H1 (cell line): Measurements from ENCODE around the gene SOX4. TPM values are rescaled to one million over a fixed set of nuclear protein-coding genes. Genes with fewer than 3 reads are reported as not detected.

Source experiments
- CTCF ChIA-PET: fragments of 300-600 bp; sonication (Branson Sonifier 250); formaldehyde crosslinking; loops from one replicate; lab custom pipeline; 2021; ENCODE audit not compliant: partially characterized antibody; lab: Charles Lee
- POLR2A ChIA-PET: fragments of 300-600 bp; sonication (Branson Sonifier 250); formaldehyde crosslinking; loops from one replicate; lab custom pipeline; 2021; ENCODE audit warnings: inconsistent platforms; ENCODE audit not compliant: partially characterized antibody; lab: Charles Lee
- DNase-seq, 2 experiments: peaks; one replicate each; pipeline versions ENCODE4 v3.0.0 to v3.0.0-alpha.2; 2010 to 2022; ENCODE audit warnings: low spot score in 2 of 2, low read depth in 1 of 2, mixed read lengths in 1 of 2
- FAIRE-seq: peaks from 2 replicates; lab custom pipeline; 2011; peaks lifted over from hg19 to GRCh38; lab: Jason Lieb, UNC
- H2AFZ ChIP-seq: 2 replicates; pipeline ENCODE4 v1.8.1; 2012; ENCODE audit warnings: low read length, inconsistent platforms
- H2AK5ac ChIP-seq: 2 replicates; pipeline ENCODE4 v1.6.1; 2013; ENCODE audit warnings: low read depth, low read length
- H2BK120ac ChIP-seq: replicated peaks from 2 replicates; pipeline ENCODE3; 2013; ENCODE audit warnings: low read depth, low read length, inconsistent platforms
- H2BK12ac ChIP-seq: 2 replicates; pipeline ENCODE4 v1.6.1; 2013; ENCODE audit warnings: low read depth, low read length
- H2BK15ac ChIP-seq: 2 replicates; pipeline ENCODE4 v1.6.1; 2013; ENCODE audit warnings: low read length
- H2BK20ac ChIP-seq: 2 replicates; pipeline ENCODE4 v1.6.1; 2013; ENCODE audit warnings: low read length
- H2BK5ac ChIP-seq: 2 replicates; pipeline ENCODE4 v1.6.1; 2013; ENCODE audit warnings: low read depth, low read length
- H3K14ac ChIP-seq: 2 replicates; pipeline ENCODE4 v1.6.1; 2013; ENCODE audit warnings: inconsistent platforms; ENCODE audit not compliant: insufficient read length
- H3K18ac ChIP-seq: 2 replicates; pipeline ENCODE4 v1.6.1; 2013; ENCODE audit warnings: low read length; ENCODE audit errors: extremely low read depth
- H3K23ac ChIP-seq: 2 replicates; pipeline ENCODE4 v1.6.1; 2013; ENCODE audit warnings: inconsistent platforms; ENCODE audit not compliant: insufficient read length
- H3K23me2 ChIP-seq: 2 replicates; pipeline ENCODE4 v1.6.1; 2013; ENCODE audit warnings: low read depth, low read length
- H3K27ac ChIP-seq: 2 replicates; pipeline ENCODE4 v1.6.1; 2011; ENCODE audit warnings: low read depth, low read length, inconsistent platforms
- H3K27me3 ChIP-seq, 4 experiments: replicated peaks in 1 of 4; 1 replicate in 1 of 4; 2 replicates in 3 of 4; pipeline versions ENCODE4 v1.6.1 to v1.8.1; 2011 to 2013; ENCODE audit warnings: low read length in 3 of 4, mild to moderate bottlenecking in 3 of 4, inconsistent platforms in 2 of 4, mixed read lengths in 2 of 4, moderate library complexity in 1 of 4; ENCODE audit not compliant: control insufficient read depth in 3 of 4, insufficient read depth in 3 of 4; ENCODE audit errors: extremely low read depth in 1 of 4
- H3K36me3 ChIP-seq, 4 experiments: 2 replicates each; pipeline versions ENCODE4 v1.6.1 to v1.8.1; 2011 to 2013; ENCODE audit warnings: mild to moderate bottlenecking in 4 of 4, low read length in 3 of 4, moderate library complexity in 2 of 4, control low read depth in 1 of 4, inconsistent platforms in 1 of 4; ENCODE audit not compliant: insufficient read depth in 4 of 4, control insufficient read depth in 2 of 4
- H3K4ac ChIP-seq: replicated peaks from 2 replicates; pipeline ENCODE3; 2013; ENCODE audit warnings: low read length, low read depth, mixed read lengths, inconsistent platforms; ENCODE audit not compliant: insufficient read length
- H3K4me1 ChIP-seq, 4 experiments: replicated peaks in 1 of 4; 1 replicate in 1 of 4; 2 replicates in 3 of 4; pipeline versions ENCODE4 v1.6.1 to v1.8.1; 2011 to 2013; ENCODE audit warnings: low read length in 3 of 4, inconsistent platforms in 2 of 4, mixed read lengths in 1 of 4; ENCODE audit not compliant: insufficient read depth in 4 of 4, control insufficient read depth in 3 of 4
- H3K4me2 ChIP-seq, 2 experiments: 2 replicates each; pipeline versions ENCODE4 v1.6.1 to v1.8.1; 2011 to 2013; ENCODE audit warnings: low read depth in 2 of 2, low read length in 2 of 2, control low read depth in 1 of 2, inconsistent platforms in 1 of 2, mild to moderate bottlenecking in 1 of 2; ENCODE audit not compliant: insufficient read depth in 1 of 2
- H3K4me3 ChIP-seq, 4 experiments: fragments of 200-600, 300-600 bp in 1 of 4; sonication (generic), shearing (Covaris generic), sonication (Bioruptor Twin) in 1 of 4; 2 replicates each; pipeline versions ENCODE4 v1.5.1 to v1.8.1; 2011 to 2016; ENCODE audit warnings: low read length in 4 of 4, low read depth in 3 of 4, control low read depth in 2 of 4, inconsistent platforms in 2 of 4, mild to moderate bottlenecking in 2 of 4, mixed read lengths in 1 of 4, moderate library complexity in 1 of 4; ENCODE audit not compliant: insufficient read depth in 2 of 4; ENCODE audit errors: extremely low read depth in 1 of 4
- H3K56ac ChIP-seq: replicated peaks from 2 replicates; pipeline ENCODE3; 2013; ENCODE audit warnings: low read depth, mild to moderate bottlenecking, mixed read lengths, low read length, inconsistent platforms; ENCODE audit not compliant: insufficient read length
- H3K79me1 ChIP-seq: 2 replicates; pipeline ENCODE4 v1.6.1; 2013; ENCODE audit warnings: low read depth, low read length, control low read depth
- H3K79me2 ChIP-seq, 2 experiments: 2 replicates each; pipeline versions ENCODE4 v1.6.1 to v1.8.1; 2012 to 2013; ENCODE audit warnings: low read length in 2 of 2, mild to moderate bottlenecking in 2 of 2, inconsistent platforms in 1 of 2; ENCODE audit not compliant: insufficient read depth in 2 of 2, control insufficient read depth in 1 of 2
- H3K9ac ChIP-seq, 4 experiments: replicated peaks in 1 of 4; 1 replicate in 1 of 4; 2 replicates in 3 of 4; pipeline versions ENCODE4 v1.6.1 to v1.8.1; 2011 to 2013; ENCODE audit warnings: low read depth in 3 of 4, low read length in 3 of 4, control low read depth in 2 of 4, mild to moderate bottlenecking in 2 of 4, moderate library complexity in 2 of 4, inconsistent platforms in 1 of 4; ENCODE audit errors: extremely low read depth in 1 of 4
- H3K9me3 ChIP-seq, 2 experiments: 2 replicates each; pipeline versions ENCODE4 v1.6.1 to v1.8.1; 2012 to 2013; ENCODE audit warnings: mild to moderate bottlenecking in 2 of 2, moderate library complexity in 2 of 2, control low read depth in 1 of 2, inconsistent platforms in 1 of 2, low read depth in 1 of 2, low read length in 1 of 2, mixed read lengths in 1 of 2; ENCODE audit not compliant: insufficient read depth in 2 of 2
- H4K20me1 ChIP-seq, 2 experiments: replicated peaks in 1 of 2; 2 replicates each; pipeline versions ENCODE3 to v1.8.1; 2011 to 2013; ENCODE audit warnings: inconsistent platforms in 2 of 2, low read length in 2 of 2, mild to moderate bottlenecking in 1 of 2; ENCODE audit not compliant: insufficient read depth in 2 of 2, control insufficient read depth in 1 of 2
- H4K5ac ChIP-seq: 2 replicates; pipeline ENCODE4 v1.6.1; 2013; ENCODE audit warnings: low read length, low read depth, mixed read lengths, inconsistent platforms; ENCODE audit not compliant: insufficient read length
- H4K8ac ChIP-seq: 2 replicates; pipeline ENCODE4 v1.8.0; 2013; ENCODE audit warnings: mild to moderate bottlenecking, moderate library complexity, low read length, inconsistent platforms; ENCODE audit not compliant: insufficient read depth; ENCODE audit errors: extremely low read depth
- H4K91ac ChIP-seq: replicated peaks from 2 replicates; pipeline ENCODE3; 2013; ENCODE audit warnings: low read length, mixed read lengths, inconsistent platforms; ENCODE audit not compliant: insufficient read length
- GABPA ChIP-seq: IDR thresholded peaks from 2 replicates; pipeline ENCODE4 v1.6.1; 2011; ENCODE audit warnings: mild to moderate bottlenecking, low read length, moderate library complexity, borderline replicate concordance; ENCODE audit not compliant: insufficient read depth
- NRF1 ChIP-seq: IDR thresholded peaks from 2 replicates; pipeline ENCODE4 v1.6.1; 2011; ENCODE audit warnings: mild to moderate bottlenecking, low read depth, low read length, improper control_type of control experiment
- RAD21 ChIP-seq, 2 experiments: IDR thresholded peaks in 1 of 2; conservative IDR thresholded peaks in 1 of 2; 2 replicates each; pipeline ENCODE4 v1.6.1; 2011; ENCODE audit warnings: low read depth in 2 of 2, low read length in 2 of 2, improper control_type of control experiment in 1 of 2, inconsistent platforms in 1 of 2, mild to moderate bottlenecking in 1 of 2, moderate library complexity in 1 of 2
- WGBS, 2 experiments: shearing (Covaris generic) in 1 of 2; methylation state at CpG; one replicate each; pipeline versions ENCODE4 v1.1.6 to v1.1.7; 2013 to 2015; ENCODE audit warnings: low lambda C conversion rate in 2 of 2, mixed read lengths in 2 of 2, inconsistent platforms in 1 of 2, low coverage in 1 of 2, missing lambda C conversion rate in 1 of 2; ENCODE audit not compliant: insufficient replicate concordance in 2 of 2, insufficient coverage in 1 of 2, insufficient read length in 1 of 2; ENCODE audit errors: extremely low coverage in 1 of 2, missing lambda C conversion rate in 1 of 2; 5-methylcytosine and 5-hydroxymethylcytosine counted together
- polyA plus RNA-seq, 7 experiments: library from polyadenylated mRNA; depleted of rRNA in 3 of 7; stranded (reverse) in 5 of 7; unstranded in 2 of 7; fragments of >200 nt in 5 of 7; fragments of 200-250 nt in 2 of 7; gene quantifications; 1 replicate in 5 of 7; 2 replicates in 1 of 7; 4 replicates in 1 of 7; pipeline versions ENCODE4 v1.2.1 to v1.2.3, GENCODE V29; 2011 to 2013; ENCODE audit warnings: missing spikeins in 2 of 7, mixed read lengths in 2 of 7
- total RNA-seq: library from RNA; stranded (reverse); fragmentation: NEBNext Ultra II Directional; extraction: Animal tissue kit (Norgen Biotek cat#: 25700); gene quantifications from 2 replicates; pipeline ENCODE4 v1.2.1, GENCODE V29; 2021
- TF ChIP-seq, protein P1 (sequence below): IDR thresholded peaks from 2 replicates; pipeline ENCODE4 v1.6.1; 2012; ENCODE audit warnings: inconsistent platforms

Gene SOX4
- total and polyA plus RNA-seq, 2 of the 8 experiments (the other 6 are each of a cell fraction or from before 2014, with no cell fraction given) = 14.1 to 169 TPM

GRCh38 chr6:21601932-21602390, 8.4 kb downstream of the SOX4 start:
- Histone ChIP-seq H2BK12ac (peak overlapping the region; percentile 41), H2BK15ac (no peak overlapping the region), H3K9me3 (no peaks in the 10 kb centered on the region), H3K18ac (no peak overlapping the region), H2AK5ac (peak overlapping the region; percentile 8; the same call in 1 of the 2 replicates), H3K23me2 (peaks cover 4% of the 10 kb centered on the region), H4K20me1 (peaks cover 0 to 6% of the 10 kb centered on the region in 2 experiments), H3K23ac (no peak overlapping the region), H3K27ac (no peak overlapping the region), H4K8ac (peak overlapping the region; percentile 4; the same call in 1 of the 2 replicates), H2AFZ (no peak overlapping the region), H3K4ac (no peak overlapping the region), H3K79me2 (peaks cover 2 to 36% of the 10 kb centered on the region in 2 experiments; a peak in 3 of 4 replicates), H3K36me3 (peaks cover 0 to 16% (median 2%) of the 10 kb centered on the region in 4 experiments; a peak in 2 of 8 replicates), H3K4me3 (no peak overlapping the region), H2BK120ac (no peak overlapping the region), H3K56ac (no peak overlapping the region), H3K79me1 (no peaks in the 10 kb centered on the region), H3K14ac (no peak overlapping the region), H2BK5ac (peak overlapping the region; percentile 60; the same call in 1 of the 2 replicates), H4K5ac (no peak overlapping the region), H2BK20ac (no peak overlapping the region), H3K4me2 (no peak overlapping the region), H4K91ac (no peak overlapping the region), H3K27me3 (no peaks in the 10 kb centered on the region), H3K9ac (no peak overlapping the region), H3K4me1 (peaks cover 0 to 16% (median 6%) of the 10 kb centered on the region in 4 experiments; a peak in 4 of 7 replicates)
- ChIA-PET CTCF (interaction anchor here (0.7 to 1.2 kb wide), 3 partner anchors 14 to 72 kb away, joined by 3 read pairs; no protein-coding TSS in a partner anchor), POLR2A (interaction anchor here (0.8 to 10.3 kb wide), 7 partner anchors 8 to 168 kb away, joined by 3 to 161 read pairs (median 12); partner anchors contain the start of gene SOX4)
- DNase-seq = peak in 1 of 2 experiments; percentile 64
- no peak for FAIRE-seq
- 97% methylated on average over 21 of the region's 23 CpGs; no CpG with 5 or more reads in 1 of the 2 experiments for WGBS, 2 experiments
- TF ChIP-seq GABPA (no peak), NRF1 (0 out of 2 replicates have a peak, but pooled peaks have one; percentile 1), RAD21 (IDR thresholded peaks at IDR 0.05 in 1 of 2, conservative IDR thresholded peaks at IDR 0.05 in 1 of 2; ENCODE audit: low read depth in 2 of 2, low read length in 2 of 2) (peak in 1 of 2 experiments; percentile 20; a peak in 1 of 4 replicates)
- TF ChIP-seq, protein P1, sequence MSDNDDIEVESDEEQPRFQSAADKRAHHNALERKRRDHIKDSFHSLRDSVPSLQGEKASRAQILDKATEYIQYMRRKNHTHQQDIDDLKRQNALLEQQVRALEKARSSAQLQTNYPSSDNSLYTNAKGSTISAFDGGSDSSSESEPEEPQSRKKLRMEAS = peak; percentile 70
